Right lobe of liver (tissue), 4 donors: ENCODE measurements around the gene ORC4.

Experiments
- POLR2A ChIP-seq: fragments of 450-650 bp; IDR thresholded peaks from one replicate; pipeline ENCODE4 v1.6.1; 2017; ENCODE audit warnings: antibody characterized with exemption, mild to moderate bottlenecking
- TF ChIP-seq, protein P1 (sequence below), 4 donors: fragments of 200-600 bp in 3 of 4; fragments of 450-650 bp in 1 of 4; IDR thresholded peaks; one replicate each; pipeline versions ENCODE4 v1.5.1 to v1.8.0; 2016 to 2022; ENCODE audit warnings: antibody characterized with exemption in 4 of 4, mild to moderate bottlenecking in 2 of 4
- donor health status: DM: no; HTN: no; CAD: no.
- donor health status: DM: no; HTN: no; CAD: no.
- donor health status: DM: no; HTN: yes; CAD: no.

DNA sequence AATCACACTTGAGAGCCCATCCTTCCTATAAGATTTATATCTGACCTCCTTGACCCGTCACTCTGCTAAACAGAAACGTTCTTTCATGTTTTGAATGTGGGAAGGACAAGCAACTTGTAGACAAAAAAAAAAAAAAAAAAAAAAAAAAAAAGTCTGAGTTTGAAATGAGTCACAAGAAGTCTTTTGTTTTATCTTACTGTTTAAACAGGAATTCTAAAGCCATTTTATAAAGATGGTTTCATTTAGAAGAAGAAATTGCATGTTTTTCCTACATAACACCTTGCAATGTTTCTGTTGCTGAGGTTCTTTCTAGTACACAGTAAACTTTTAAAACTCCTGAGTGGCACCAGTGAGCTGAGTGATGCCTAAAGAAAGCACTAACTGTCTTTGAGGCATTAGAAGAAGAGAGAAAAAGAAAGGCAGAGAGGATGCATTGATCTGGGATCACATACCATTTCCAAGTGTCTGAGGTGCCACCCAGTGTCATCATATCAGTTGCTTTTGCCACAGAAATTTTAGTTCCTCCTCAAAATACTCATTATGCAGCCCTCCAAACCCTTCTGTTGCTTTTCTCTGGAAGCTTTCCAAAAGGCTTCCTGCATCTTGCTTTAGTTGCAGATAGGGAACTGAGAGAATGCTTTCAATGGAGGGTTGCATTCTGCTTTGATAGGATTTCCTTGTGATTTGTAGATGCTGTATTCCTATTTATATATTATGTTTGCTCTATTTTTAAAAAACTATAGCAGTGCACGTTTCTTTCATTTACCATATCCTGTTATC is 106.6 kb downstream of the ORC4 start:
- TF ChIP-seq, protein P1, sequence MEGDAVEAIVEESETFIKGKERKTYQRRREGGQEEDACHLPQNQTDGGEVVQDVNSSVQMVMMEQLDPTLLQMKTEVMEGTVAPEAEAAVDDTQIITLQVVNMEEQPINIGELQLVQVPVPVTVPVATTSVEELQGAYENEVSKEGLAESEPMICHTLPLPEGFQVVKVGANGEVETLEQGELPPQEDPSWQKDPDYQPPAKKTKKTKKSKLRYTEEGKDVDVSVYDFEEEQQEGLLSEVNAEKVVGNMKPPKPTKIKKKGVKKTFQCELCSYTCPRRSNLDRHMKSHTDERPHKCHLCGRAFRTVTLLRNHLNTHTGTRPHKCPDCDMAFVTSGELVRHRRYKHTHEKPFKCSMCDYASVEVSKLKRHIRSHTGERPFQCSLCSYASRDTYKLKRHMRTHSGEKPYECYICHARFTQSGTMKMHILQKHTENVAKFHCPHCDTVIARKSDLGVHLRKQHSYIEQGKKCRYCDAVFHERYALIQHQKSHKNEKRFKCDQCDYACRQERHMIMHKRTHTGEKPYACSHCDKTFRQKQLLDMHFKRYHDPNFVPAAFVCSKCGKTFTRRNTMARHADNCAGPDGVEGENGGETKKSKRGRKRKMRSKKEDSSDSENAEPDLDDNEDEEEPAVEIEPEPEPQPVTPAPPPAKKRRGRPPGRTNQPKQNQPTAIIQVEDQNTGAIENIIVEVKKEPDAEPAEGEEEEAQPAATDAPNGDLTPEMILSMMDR (IDR thresholded peaks at IDR 0.05) = no peak
- no peak for TF ChIP-seq POLR2A
